Stimulated activated naive CD8-positive, alpha-beta T cell treated with anti-CD3 and anti-CD28 coated beads, Interleukin-15, Interleukin-2, amounts not matched to agents 100 U/mL and 50 U/mL, for 24 hours (primary cell): ENCODE data around the gene KDM6A.
"Not testable (repeated sequence)": the region's sequence is repeated elsewhere in the genome, so short reads cannot be mapped to it uniquely, and the experiment has no call there.

Experiments
- ATAC-seq: fragments of 150-1000 bp; cut with Tn5 transposase; one replicate; pipeline ENCODE4 v1.10.0; 2021
- DNase-seq: peaks from one replicate; pipeline ENCODE4 v3.0.0; 2021

Gene KDM6A

DNA sequence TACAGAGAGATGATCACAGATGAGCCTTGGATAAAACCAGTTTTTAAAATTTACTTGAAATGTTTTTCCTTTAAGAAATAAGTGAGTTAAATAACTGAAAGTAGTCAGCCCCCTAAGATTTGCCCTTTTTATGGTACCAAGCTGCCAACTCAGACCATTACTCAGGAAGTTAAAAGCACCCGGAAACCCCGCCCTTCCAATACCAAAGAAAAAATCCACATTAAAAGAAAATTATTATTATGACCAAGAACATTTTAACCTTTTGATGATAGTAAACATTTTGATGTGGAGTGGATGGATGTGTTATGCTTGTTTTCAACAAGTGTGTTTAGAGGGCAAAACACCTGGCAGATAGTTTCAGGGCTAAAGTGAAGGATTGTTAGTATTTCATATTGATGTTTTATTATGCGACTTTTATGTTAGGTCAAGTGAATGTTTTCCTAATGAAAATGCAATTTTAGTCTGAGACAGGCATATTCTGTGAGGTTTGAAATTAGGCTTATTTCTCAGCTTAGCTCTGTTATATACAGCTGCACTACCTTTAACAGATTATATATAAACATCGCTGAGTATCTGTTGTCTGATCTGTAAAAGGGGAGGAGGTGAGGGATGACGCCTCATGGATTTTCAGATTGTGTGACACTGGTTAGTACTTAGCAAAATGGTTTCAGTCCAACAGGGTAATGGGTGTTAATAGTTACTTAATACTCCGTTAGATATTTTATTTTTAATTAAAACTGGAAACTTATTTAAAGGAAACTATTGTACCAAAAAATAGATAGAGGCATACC is 89.0 kb downstream of the KDM6A start:
- no peak for DNase-seq
- ATAC-seq = no peak

GRCh38 chrX:44962944-44963343 is 90.0 kb downstream of the KDM6A start:
- ATAC-seq = no peak

GRCh38 chrX:44967221-44967620 is 94.2 kb downstream of the KDM6A start:
- ATAC-seq = no peak
- no peak for DNase-seq

More at GRCh38 chrX:44962944-44963343, 90.0 kb downstream of the KDM6A start:
- no peak for DNase-seq

- no peak for ATAC-seq
These were observed 97.7 kb downstream of the KDM6A start for GRCh38 chrX:44970709-44971108.

GRCh38 chrX:44971674-44972073 is 98.7 kb downstream of the KDM6A start:
- no peak for DNase-seq

More at GRCh38 chrX:44970709-44971108, 97.7 kb downstream of the KDM6A start:
- DNase-seq = no peak

DNA sequence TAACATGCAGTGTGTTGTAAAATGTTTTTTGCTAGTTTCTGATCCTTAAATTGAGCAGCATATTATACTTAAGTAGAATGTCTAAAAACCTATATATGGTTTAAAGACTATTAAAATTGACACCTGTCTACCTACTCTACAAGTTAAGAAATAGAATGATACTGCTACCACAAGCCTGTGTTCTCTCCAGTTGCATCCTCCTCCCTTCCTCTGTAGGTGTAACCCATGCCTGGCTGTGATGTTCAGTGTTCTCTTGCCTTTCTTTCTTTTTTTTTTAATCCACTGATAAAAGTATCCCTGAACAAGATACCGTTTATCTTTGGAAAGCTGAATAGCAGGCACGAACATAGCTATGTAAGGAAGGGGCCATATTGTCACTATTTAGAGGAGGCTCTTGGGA is 99.1 kb downstream of the KDM6A start:
- DNase-seq (no peak), ATAC-seq (no peak)

More at GRCh38 chrX:44971674-44972073, 98.7 kb downstream of the KDM6A start:
- no peak for ATAC-seq

DNA sequence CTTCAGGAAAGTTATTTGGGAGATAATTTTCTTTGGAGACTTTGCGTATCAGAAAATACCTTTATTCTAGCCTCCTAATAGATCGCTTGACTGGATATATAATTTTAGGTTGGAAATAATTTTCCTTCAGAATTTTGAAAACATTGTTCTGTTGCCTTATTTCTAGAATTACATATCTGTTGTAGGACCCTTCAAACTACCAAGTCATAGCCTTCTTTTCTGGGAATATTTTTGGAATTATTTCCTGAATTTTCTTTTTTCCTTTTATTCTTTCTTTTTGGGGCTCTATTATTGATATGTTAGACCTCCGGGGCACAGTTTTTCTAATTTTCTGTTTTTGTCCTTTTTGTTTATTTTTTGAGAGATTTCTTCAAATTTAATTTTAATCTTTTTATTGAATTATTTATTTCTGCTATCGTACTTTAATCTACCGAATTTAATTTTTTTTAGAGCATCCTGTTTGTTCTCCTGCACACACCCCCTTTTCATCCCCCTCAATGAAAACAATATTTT is 100.5 kb downstream of the KDM6A start:
- no peak for ATAC-seq
- DNase-seq = no peak

GRCh38 chrX:44974451-44974850 is 101.5 kb downstream of the KDM6A start:
- ATAC-seq (no peak), DNase-seq (no peak)

- DNase-seq (no peak), ATAC-seq (no peak)
These were observed 102.8 kb downstream of the KDM6A start for GRCh38 chrX:44975666-44976263.

GRCh38 chrX:44978976-44979375 is 106.0 kb downstream of the KDM6A start:
- DNase-seq (no peak), ATAC-seq (no peak)

DNA sequence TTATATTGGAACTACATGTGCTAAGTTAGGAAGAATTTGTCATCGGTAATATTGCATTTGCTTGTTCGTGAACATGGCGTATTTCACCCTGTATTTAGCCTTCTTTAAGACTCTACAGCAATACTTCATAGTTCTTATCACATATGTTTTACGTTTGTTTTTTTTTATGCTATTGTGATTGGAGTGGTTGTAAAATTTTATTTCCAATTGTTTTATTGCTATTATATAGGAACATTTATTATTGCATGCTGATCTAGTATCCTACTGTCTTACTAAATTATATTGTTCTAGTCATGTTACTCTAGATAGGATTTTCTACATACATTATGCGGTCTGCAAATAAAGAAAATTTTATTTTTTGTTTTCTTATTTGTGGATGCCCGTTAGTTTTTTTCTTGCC is 107.4 kb downstream of the KDM6A start:
- no peak for DNase-seq
- no peak for ATAC-seq

GRCh38 chrX:44980883-44981282 is 107.9 kb downstream of the KDM6A start:
- ATAC-seq = no peak
- no peak for DNase-seq

GRCh38 chrX:44989995-44990770 is 117.2 kb downstream of the KDM6A start:
- no peak for DNase-seq
- no peak for ATAC-seq

DNA sequence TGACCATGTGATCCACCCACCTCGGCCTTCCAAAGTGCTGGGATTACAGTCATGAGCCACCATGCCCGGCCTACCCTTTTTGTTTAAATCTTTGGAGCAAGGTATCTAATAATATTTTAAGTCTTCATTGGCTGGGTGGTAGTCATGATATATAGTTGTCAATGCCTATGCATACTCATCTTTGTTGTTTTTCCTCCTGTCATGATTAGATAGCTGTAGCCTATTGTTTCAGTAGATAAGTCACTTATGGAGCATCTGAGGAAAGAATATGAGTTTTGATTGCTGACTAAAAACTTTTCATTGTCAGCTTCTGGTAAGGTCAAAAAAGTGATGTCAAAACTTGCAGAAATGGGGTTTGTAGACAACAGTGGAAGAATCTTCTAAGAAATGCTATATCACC is 119.8 kb downstream of the KDM6A start:
- DNase-seq = no peak

GRCh38 chrX:44996277-44996676 is 123.3 kb downstream of the KDM6A start:
- no peak for DNase-seq
- peak; percentile 66 for ATAC-seq

More for the DNA sequence above, 119.8 kb downstream of the KDM6A start:
- no peak for ATAC-seq

- DNase-seq (no peak), ATAC-seq (no peak)
These were observed 124.4 kb downstream of the KDM6A start for GRCh38 chrX:44997282-44997812.

- DNase-seq (no peak), ATAC-seq (no peak)
These were observed 124.9 kb downstream of the KDM6A start for GRCh38 chrX:44997888-44998287.

GRCh38 chrX:44999237-44999636 is 126.2 kb downstream of the KDM6A start:
- DNase-seq, ATAC-seq: not testable (repeated sequence)

DNA sequence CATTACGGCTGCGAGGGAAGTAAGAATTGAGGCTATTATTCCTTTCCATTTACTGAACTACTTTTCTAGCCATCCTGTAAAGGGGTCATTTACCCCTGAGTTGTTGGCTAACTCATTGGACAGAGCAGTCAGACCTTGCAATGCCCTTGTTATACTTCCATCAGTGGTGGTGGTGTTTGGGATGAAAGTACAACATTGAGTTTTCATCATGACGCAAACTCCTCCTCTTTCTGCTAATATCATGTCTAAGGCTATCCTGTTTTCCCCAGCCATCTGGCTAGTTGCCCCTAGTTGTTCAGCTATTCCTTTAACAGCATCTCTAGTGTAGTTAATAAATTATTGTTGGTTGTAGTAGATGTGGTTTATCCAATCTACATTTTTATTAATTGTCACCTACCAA is 126.9 kb downstream of the KDM6A start:
- DNase-seq, ATAC-seq: not testable (repeated sequence)

- DNase-seq = no peak
- no peak for ATAC-seq
These were observed 128.1 kb downstream of the KDM6A start for GRCh38 chrX:45001048-45001447.

- no peak for DNase-seq
- ATAC-seq = no peak
These were observed 130.1 kb downstream of the KDM6A start for GRCh38 chrX:45003085-45003484.
